ENCODE measurements around the gene CHN1.
A peak's percentile ranks its signal among the peaks of the same experiment; 100 is the strongest.

The CHN1 gene

GRCh38 chr2:175022923-175023322 lies 17.7 kb upstream of the CHN1 start:
- DNase-seq: no peak
- H3K4me1 Mint-ChIP-seq: no peaks in the 10 kb centered on the region
- no peak overlapping the region for H3K27ac Mint-ChIP-seq
- H3K4me3 Mint-ChIP-seq: no peak overlapping the region
- H3K9me3 Mint-ChIP-seq: no peaks in the 10 kb centered on the region
- no peaks in the 10 kb centered on the region for H3K27me3 Mint-ChIP-seq
- no peaks in the 10 kb centered on the region for H3K36me3 Mint-ChIP-seq (ENCODE audit: low read depth)
- no peak for ATAC-seq

- no peak overlapping the region for H3K27ac Mint-ChIP-seq
- no peaks in the 10 kb centered on the region for H3K36me3 Mint-ChIP-seq (ENCODE audit: low read depth)
- ATAC-seq (no peak), DNase-seq (no peak)
- no peaks in the 10 kb centered on the region for H3K9me3 Mint-ChIP-seq
- H3K4me3 Mint-ChIP-seq: no peak overlapping the region
- no peaks in the 10 kb centered on the region for H3K4me1 Mint-ChIP-seq
- no peaks in the 10 kb centered on the region for H3K27me3 Mint-ChIP-seq
Measured at GRCh38 chr2:175019566-175020327, 14.6 kb upstream of the CHN1 start.

GRCh38 chr2:175017618-175018414 lies 12.6 kb upstream of the CHN1 start:
- Mint-ChIP-seq H3K4me1 (no peaks in the 10 kb centered on the region), H3K9me3 (no peaks in the 10 kb centered on the region), H3K27me3 (peaks cover 2% of the 10 kb centered on the region), H3K4me3 (no peak overlapping the region), H3K36me3 (ENCODE audit: low read depth) (no peaks in the 10 kb centered on the region), H3K27ac (no peak overlapping the region)
- DNase-seq (no peak), ATAC-seq (no peak)

- DNase-seq (no peak), ATAC-seq (no peak)
- Mint-ChIP-seq H3K36me3 (ENCODE audit: low read depth) (no peaks in the 10 kb centered on the region), H3K4me3 (no peak overlapping the region), H3K4me1 (peaks cover 3% of the 10 kb centered on the region), H3K27me3 (peaks cover 6% of the 10 kb centered on the region), H3K27ac (no peak overlapping the region), H3K9me3 (no peaks in the 10 kb centered on the region)
Measured at GRCh38 chr2:175015340-175015739, 10.2 kb upstream of the CHN1 start.

- Mint-ChIP-seq H3K4me3 (no peak overlapping the region), H3K27ac (no peak overlapping the region), H3K27me3 (peaks cover 15% of the 10 kb centered on the region), H3K9me3 (no peaks in the 10 kb centered on the region), H3K36me3 (ENCODE audit: low read depth) (no peaks in the 10 kb centered on the region), H3K4me1 (peaks cover 3% of the 10 kb centered on the region)
- ATAC-seq: no peak
- no peak for DNase-seq
Measured at GRCh38 chr2:175012516-175012915, 7.3 kb upstream of the CHN1 start.

GRCh38 chr2:175011505-175011904 lies 6.3 kb upstream of the CHN1 start:
- no peak overlapping the region for H3K27ac Mint-ChIP-seq
- no peak for ATAC-seq
- peaks cover 23% of the 10 kb centered on the region for H3K27me3 Mint-ChIP-seq

GRCh38 chr2:175010848-175011254 lies 5.7 kb upstream of the CHN1 start:
- peaks cover 6% of the 10 kb centered on the region for H3K4me1 Mint-ChIP-seq
- no peaks in the 10 kb centered on the region for H3K9me3 Mint-ChIP-seq
- no peak overlapping the region for H3K27ac Mint-ChIP-seq
- DNase-seq (no peak), ATAC-seq (no peak)
- H3K36me3 Mint-ChIP-seq (ENCODE audit: low read depth): no peaks in the 10 kb centered on the region
- peaks cover 30% of the 10 kb centered on the region for H3K27me3 Mint-ChIP-seq
- H3K4me3 Mint-ChIP-seq: no peak overlapping the region

More at GRCh38 chr2:175011505-175011904, 6.3 kb upstream of the CHN1 start:
- Mint-ChIP-seq H3K4me3 (no peak overlapping the region), H3K36me3 (ENCODE audit: low read depth) (no peaks in the 10 kb centered on the region), H3K4me1 (peaks cover 3% of the 10 kb centered on the region), H3K9me3 (no peaks in the 10 kb centered on the region)
- no peak for DNase-seq

GRCh38 chr2:175009917-175010621 lies 4.9 kb upstream of the CHN1 start:
- H3K27me3 Mint-ChIP-seq: peaks cover 35% of the 10 kb centered on the region
- no peak overlapping the region for H3K27ac Mint-ChIP-seq
- ATAC-seq (no peak), DNase-seq (no peak)
- H3K36me3 Mint-ChIP-seq (ENCODE audit: low read depth): no peaks in the 10 kb centered on the region
- H3K9me3 Mint-ChIP-seq: no peaks in the 10 kb centered on the region
- H3K4me1 Mint-ChIP-seq: peaks cover 10% of the 10 kb centered on the region
- H3K4me3 Mint-ChIP-seq: no peak overlapping the region

- Mint-ChIP-seq H3K9me3 (no peaks in the 10 kb centered on the region), H3K27me3 (peaks cover 41% of the 10 kb centered on the region), H3K36me3 (ENCODE audit: low read depth) (no peaks in the 10 kb centered on the region), H3K4me1 (peaks cover 16% of the 10 kb centered on the region), H3K27ac (no peak overlapping the region), H3K4me3 (no peak overlapping the region)
- DNase-seq: no peak
- no peak for ATAC-seq
Measured at GRCh38 chr2:175008801-175009495, 3.8 kb upstream of the CHN1 start.

GRCh38 chr2:175008009-175008408 lies 2.8 kb upstream of the CHN1 start:
- peaks cover 48% of the 10 kb centered on the region for H3K27me3 Mint-ChIP-seq
- H3K4me3 Mint-ChIP-seq: no peak overlapping the region
- peaks cover 16% of the 10 kb centered on the region for H3K4me1 Mint-ChIP-seq
- DNase-seq: no peak
- no peaks in the 10 kb centered on the region for H3K36me3 Mint-ChIP-seq (ENCODE audit: low read depth)
- no peak for ATAC-seq
- H3K9me3 Mint-ChIP-seq: no peaks in the 10 kb centered on the region
- no peak overlapping the region for H3K27ac Mint-ChIP-seq

GRCh38 chr2:175007510-175007909 lies 2.3 kb upstream of the CHN1 start:
- DNase-seq (no peak), ATAC-seq (no peak)
- H3K36me3 Mint-ChIP-seq (ENCODE audit: low read depth): no peaks in the 10 kb centered on the region
- H3K4me1 Mint-ChIP-seq: peaks cover 15% of the 10 kb centered on the region
- no peaks in the 10 kb centered on the region for H3K9me3 Mint-ChIP-seq
- no peak overlapping the region for H3K27ac Mint-ChIP-seq
- no peak overlapping the region for H3K4me3 Mint-ChIP-seq
- peaks cover 51% of the 10 kb centered on the region for H3K27me3 Mint-ChIP-seq

- Mint-ChIP-seq H3K4me3 (peak overlapping the region; percentile 75), H3K27ac (no peak overlapping the region), H3K9me3 (no peaks in the 10 kb centered on the region), H3K4me1 (peaks cover 13% of the 10 kb centered on the region), H3K36me3 (ENCODE audit: low read depth) (no peaks in the 10 kb centered on the region), H3K27me3 (peaks cover 58% of the 10 kb centered on the region)
- ATAC-seq: no peak
- no peak for DNase-seq
Measured at GRCh38 chr2:175006281-175006680, 1.1 kb upstream of the CHN1 start.

- no peaks in the 10 kb centered on the region for H3K36me3 Mint-ChIP-seq (ENCODE audit: low read depth)
- ATAC-seq: no peak
- peak overlapping the region; percentile 75 for H3K4me3 Mint-ChIP-seq
- DNase-seq: no peak
- H3K4me1 Mint-ChIP-seq: peaks cover 13% of the 10 kb centered on the region
- H3K27ac Mint-ChIP-seq: no peak overlapping the region
- H3K27me3 Mint-ChIP-seq: peaks cover 62% of the 10 kb centered on the region
- H3K9me3 Mint-ChIP-seq: no peaks in the 10 kb centered on the region
Measured at GRCh38 chr2:175005733-175006264, 618 bp upstream of the CHN1 start.

- peak; percentile 2 for DNase-seq
- Mint-ChIP-seq H3K27me3 (peaks cover 65% of the 10 kb centered on the region), H3K4me3 (peak overlapping the region; percentile 75), H3K36me3 (ENCODE audit: low read depth) (no peaks in the 10 kb centered on the region), H3K4me1 (peaks cover 13% of the 10 kb centered on the region), H3K9me3 (no peaks in the 10 kb centered on the region), H3K27ac (no peak overlapping the region)
- peak; percentile 65 for ATAC-seq
Measured at GRCh38 chr2:175004730-175004979, 526 bp downstream of the CHN1 start.

Measured in activated naive CD8-positive, alpha-beta T cell treated with anti-CD3 and anti-CD28 coated beads, Interleukin-2, amount 50 U/mL, for 24 hours (primary cell).